GM18951 (cell line): ENCODE results near the gene AGPAT2.

Experiments used
- POLR2A ChIP-seq: IDR thresholded peaks from 4 replicates; pipeline ENCODE4 v1.6.1; 2011; ENCODE audit warnings: mild to moderate bottlenecking; ENCODE audit not compliant: insufficient read length, insufficient read depth; ENCODE audit errors: extremely low read depth
- in situ Hi-C: fragments of 300-500 bp; cut with MboI; formaldehyde crosslinking; loops from one replicate; pipeline ENCODE4 v1.12.0; 2022; ENCODE audit warnings: low sequenced_read_pairs, mixed read lengths, inconsistent platforms; ENCODE audit not compliant: unreplicated experiment

AGPAT2 gene

GRCh38 chr9:136658849-136659535, 28.3 kb downstream of the AGPAT2 start:
- in situ Hi-C loops: no loop called here
- TF ChIP-seq POLR2A: no peak

- TF ChIP-seq POLR2A: no peak
- in situ Hi-C loops: no loop called here
Observed at GRCh38 chr9:136657974-136658848, 29.0 kb downstream of the AGPAT2 start.

- in situ Hi-C loops: no loop called here
Observed at GRCh38 chr9:136656795-136657611, 30.3 kb downstream of the AGPAT2 start.

DNA sequence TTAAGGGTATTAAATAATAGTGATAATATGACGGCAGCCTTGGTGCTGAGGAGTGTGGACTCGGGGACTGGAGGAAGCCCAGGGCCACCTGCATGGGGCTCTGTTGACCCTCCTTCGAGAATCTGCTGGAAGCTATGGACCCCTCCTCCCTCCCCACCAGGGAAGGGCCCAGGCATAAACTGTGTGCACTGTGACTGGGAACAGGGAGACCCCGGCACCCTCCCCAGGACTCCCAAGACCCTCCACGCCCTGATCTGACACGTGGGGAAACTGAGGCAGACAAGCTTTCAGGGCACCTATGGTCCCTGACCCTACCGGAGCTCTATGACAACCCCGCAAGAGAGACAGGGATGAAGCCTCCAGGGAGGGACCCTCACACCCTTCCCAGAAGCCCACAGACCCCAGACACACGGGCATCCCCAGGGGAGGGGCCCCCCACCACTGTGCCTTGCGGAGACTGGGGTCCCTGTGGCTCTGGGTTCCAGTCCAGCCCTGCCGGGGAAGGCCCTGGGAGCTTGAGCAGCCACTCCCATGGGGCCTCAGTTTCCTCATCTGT, 31.0 kb downstream of the AGPAT2 start:
- TF ChIP-seq POLR2A: no peak
- in situ Hi-C loops: no loop called here

More at GRCh38 chr9:136656795-136657611, 30.3 kb downstream of the AGPAT2 start:
- no peak for TF ChIP-seq POLR2A

DNA sequence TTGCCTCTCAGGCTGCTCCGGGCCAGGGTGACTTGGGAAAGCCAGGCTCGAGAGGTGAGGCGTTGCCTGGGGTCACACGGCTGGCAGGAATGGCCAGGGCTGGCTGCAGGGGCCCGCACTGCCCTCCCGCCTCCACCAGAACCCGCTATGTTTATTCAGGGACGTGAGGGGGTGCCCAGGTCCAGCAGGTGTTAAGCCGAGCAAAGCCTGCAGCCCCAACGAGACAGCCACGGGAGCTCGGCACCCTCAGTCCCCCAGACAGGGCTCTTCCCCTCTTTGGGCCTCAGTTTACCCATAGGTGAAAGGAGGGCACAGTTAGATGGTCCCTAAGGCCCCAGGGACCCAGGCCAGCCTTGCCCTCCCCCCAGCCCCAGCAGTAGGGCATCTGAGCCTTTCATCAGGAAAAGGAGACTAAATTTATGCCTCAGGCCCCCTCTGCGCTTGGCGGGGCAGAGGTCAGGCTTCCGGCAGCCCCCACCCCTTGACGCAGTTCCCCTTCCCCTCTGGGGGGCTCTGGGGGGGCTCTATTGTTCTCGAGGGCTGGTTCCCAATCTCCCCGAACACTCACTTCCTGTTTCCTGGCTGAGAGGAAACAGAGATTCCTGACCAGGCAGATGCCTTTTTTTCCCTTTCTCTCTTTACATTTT, 31.6 kb downstream of the AGPAT2 start:
- in situ Hi-C loops: no loop called here
- TF ChIP-seq POLR2A: no peak

DNA sequence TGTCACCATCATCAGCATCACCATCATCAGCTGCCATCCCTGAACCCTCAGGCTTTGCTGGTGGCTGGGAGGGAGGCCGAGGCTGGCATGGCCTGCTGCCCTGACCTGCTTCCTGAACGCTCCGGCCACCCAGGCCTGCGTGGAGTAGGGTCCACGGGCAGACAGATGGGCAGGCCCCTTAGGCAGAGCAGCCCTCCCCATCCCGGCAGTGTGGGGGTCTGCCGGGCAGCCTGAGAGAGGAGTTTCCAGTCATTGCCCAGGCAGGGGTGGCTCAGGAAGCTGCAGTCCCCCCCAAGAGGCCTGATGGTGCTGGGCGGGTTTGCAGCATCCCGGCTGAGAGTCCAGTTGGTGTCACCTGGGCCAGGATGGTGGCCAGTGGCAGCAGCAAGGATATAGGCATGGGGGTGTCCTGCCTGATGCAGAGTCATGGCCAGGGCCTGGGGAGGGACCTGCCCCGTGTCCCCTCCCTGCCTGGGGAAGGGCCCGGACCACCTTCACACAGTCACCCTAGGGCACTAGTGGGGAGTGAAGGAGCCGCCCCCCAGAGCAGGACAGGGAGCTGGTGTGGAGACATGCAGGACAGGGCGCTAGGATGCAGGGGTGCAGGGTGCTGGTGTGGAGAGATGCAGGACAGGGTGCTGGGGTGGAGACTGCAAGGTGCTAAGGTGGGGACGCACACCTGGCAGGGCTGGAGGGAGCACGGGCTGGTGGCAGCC, 32.3 kb downstream of the AGPAT2 start:
- in situ Hi-C loops: no loop called here
- no peak for TF ChIP-seq POLR2A

GRCh38 chr9:136653323-136654079, 33.8 kb downstream of the AGPAT2 start:
- TF ChIP-seq POLR2A: no peak
- in situ Hi-C loops: no loop called here

DNA sequence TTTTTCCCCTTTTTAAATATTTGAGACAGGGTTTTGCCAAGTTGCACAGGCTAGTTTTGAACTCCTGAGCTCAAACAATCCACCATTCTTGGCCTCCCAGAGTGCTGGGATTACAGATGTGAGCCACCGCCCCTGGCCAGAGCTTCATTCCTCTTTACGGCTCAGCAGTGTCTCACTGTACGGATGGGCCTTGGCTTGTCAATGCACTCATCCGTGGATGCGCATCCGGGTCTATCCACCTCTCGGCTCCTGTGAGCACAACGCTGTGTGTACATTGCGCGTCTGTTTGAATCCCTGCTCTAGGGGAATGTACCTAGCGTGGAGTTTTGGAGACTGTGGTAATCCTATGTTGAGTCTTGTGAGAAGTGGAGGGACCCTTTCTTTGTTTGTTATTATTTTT, 35.4 kb downstream of the AGPAT2 start:
- in situ Hi-C loops: no loop called here
- TF ChIP-seq POLR2A: no peak

GRCh38 chr9:136650648-136651047, 36.6 kb downstream of the AGPAT2 start:
- in situ Hi-C loops: no loop called here
- TF ChIP-seq POLR2A: no peak

DNA sequence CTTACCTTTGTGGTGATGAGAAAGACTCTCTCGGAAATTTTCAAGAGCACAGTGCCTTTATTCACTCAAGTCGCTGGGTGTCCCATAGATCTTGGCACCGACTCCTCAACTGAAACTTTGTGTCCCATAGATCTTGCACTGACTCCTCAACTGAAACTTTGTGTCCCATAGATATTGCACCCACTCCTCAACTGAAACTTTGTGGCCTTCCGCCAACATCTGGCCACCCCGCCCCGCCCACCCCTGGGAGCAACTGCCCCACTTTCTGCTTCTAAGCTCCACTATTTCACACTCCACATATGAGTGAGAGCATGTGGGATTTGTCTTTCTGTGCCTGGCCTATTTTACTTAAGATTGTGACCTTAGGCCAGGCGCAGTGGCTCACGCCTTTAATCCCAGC, 37.2 kb downstream of the AGPAT2 start:
- TF ChIP-seq POLR2A: no peak
- in situ Hi-C loops: no loop called here

- in situ Hi-C loops: no loop called here
- TF ChIP-seq POLR2A: no peak
Observed at GRCh38 chr9:136648751-136649150, 38.5 kb downstream of the AGPAT2 start.

GRCh38 chr9:136646827-136647711, 40.2 kb downstream of the AGPAT2 start:
- in situ Hi-C loops: no loop called here
- no peak for TF ChIP-seq POLR2A
